CD4-positive, alpha-beta memory T cell (primary cell): Measurements from ENCODE around the gene TIMM44. TPM values are rescaled to one million over a fixed set of nuclear protein-coding genes. Genes with fewer than 3 reads are reported as not detected.
"Not testable (repeated sequence)": the region's sequence is repeated elsewhere in the genome, so short reads cannot be mapped to it uniquely, and the experiment has no call there.

Experiments
- CTCF ChIA-PET: fragments of 350-600 bp; sonication (Branson Sonifier 250); formaldehyde crosslinking; loops from one replicate; lab custom pipeline; 2021; ENCODE audit warnings: inconsistent platforms; ENCODE audit not compliant: partially characterized antibody; lab: Charles Lee
- POLR2A ChIA-PET: fragments of 350-600 bp; sonication (Branson Sonifier 250); formaldehyde crosslinking; loops from one replicate; lab custom pipeline; 2021; ENCODE audit not compliant: partially characterized antibody; lab: Charles Lee
- DNase-seq, 5 donors: peaks; one replicate each; pipeline versions ENCODE4 v3.0.0 to v3.0.0-alpha.2; 2020 to 2022; ENCODE audit warnings: mixed read lengths in 1 of 5
- H3K27ac ChIP-seq: one replicate; pipeline ENCODE4 v1.7.0; 2013; ENCODE audit warnings: low read depth, low read length
- H3K27me3 ChIP-seq: 2 replicates; pipeline ENCODE4 v1.7.0; 2013; ENCODE audit warnings: mild to moderate bottlenecking, low read length, moderate library complexity; ENCODE audit not compliant: insufficient read depth
- H3K36me3 ChIP-seq: 2 replicates; pipeline ENCODE4 v1.7.0; 2013; ENCODE audit warnings: mild to moderate bottlenecking, low read length, moderate library complexity; ENCODE audit not compliant: insufficient read depth
- H3K4me1 ChIP-seq: 2 replicates; pipeline ENCODE4 v1.7.0; 2013; ENCODE audit warnings: mild to moderate bottlenecking, low read length, moderate library complexity; ENCODE audit not compliant: insufficient read depth
- H3K4me3 ChIP-seq, 2 donors: one replicate each; pipeline ENCODE4 v1.7.0; 2013; ENCODE audit warnings: low read length in 2 of 2, mild to moderate bottlenecking in 1 of 2
- H3K9me3 ChIP-seq, 2 donors: one replicate each; pipeline ENCODE4 v1.7.0; 2013; ENCODE audit warnings: low read length in 2 of 2, control low read depth in 1 of 2; ENCODE audit not compliant: control insufficient read depth in 1 of 2
- H3K27ac Mint-ChIP-seq, 7 donors: one replicate each; pipeline ENCODE4 v1.8.0; 2020 to 2021; ENCODE audit warnings: mixed read lengths in 7 of 7, mild to moderate bottlenecking in 6 of 7, inconsistent platforms in 3 of 7, moderate library complexity in 3 of 7
- H3K27me3 Mint-ChIP-seq, 2 donors: one replicate each; pipeline ENCODE4 v1.8.0; 2020 to 2021; ENCODE audit warnings: mixed read lengths in 2 of 2
- H3K36me3 Mint-ChIP-seq, 2 donors: one replicate each; pipeline ENCODE4 v1.8.0; 2020 to 2021; ENCODE audit warnings: mixed read lengths in 2 of 2, inconsistent platforms in 1 of 2, mild to moderate bottlenecking in 1 of 2
- H3K4me1 Mint-ChIP-seq, 4 donors: one replicate each; pipeline ENCODE4 v1.8.0; 2020 to 2021; ENCODE audit warnings: mixed read lengths in 4 of 4, mild to moderate bottlenecking in 1 of 4
- H3K4me3 Mint-ChIP-seq, 8 donors: one replicate each; pipeline ENCODE4 v1.8.0; 2020 to 2021; ENCODE audit warnings: mixed read lengths in 8 of 8, mild to moderate bottlenecking in 7 of 8, moderate library complexity in 6 of 8, inconsistent platforms in 3 of 8
- H3K9me3 Mint-ChIP-seq, 8 donors: one replicate each; pipeline ENCODE4 v1.8.0; 2020 to 2021; ENCODE audit warnings: mixed read lengths in 8 of 8, mild to moderate bottlenecking in 5 of 8, inconsistent platforms in 3 of 8, moderate library complexity in 1 of 8
- intact Hi-C: fragments of 100-400 bp; cut with micrococcal nuclease; formaldehyde crosslinking; loops from one replicate; pipeline ENCODE4 v1.15.1; 2023
- polyA plus RNA-seq, 2 donors: library from polyadenylated mRNA; unstranded; fragments of 300-500 nt; fragmentation: Illumina TruSeq; gene quantifications; one replicate each; pipeline ENCODE4 v1.2.3, GENCODE V29; 2021
- total RNA-seq, 2 experiments: library from RNA; stranded (reverse); gene quantifications; one replicate each; pipeline ENCODE4 v1.2.3, GENCODE V29; 2021

Gene TIMM44
- total and polyA plus RNA-seq, 4 experiments from 2014 or later: 11.6 to 71.9 (median 43.5) TPM

GRCh38 chr19:7894612-7895309 is 48.7 kb downstream of the TIMM44 start:
- no peaks in the 10 kb centered on the region for H3K4me1 Mint-ChIP-seq
- DNase-seq: no peak
- H3K36me3 ChIP-seq: no peaks in the 10 kb centered on the region
- H3K4me3 ChIP-seq: no peak overlapping the region
- H3K27ac Mint-ChIP-seq: no peak overlapping the region
- no peaks in the 10 kb centered on the region for H3K36me3 Mint-ChIP-seq
- H3K4me1 ChIP-seq: no peaks in the 10 kb centered on the region
- H3K27me3 ChIP-seq: no peaks in the 10 kb centered on the region
- H3K27ac ChIP-seq: no peak overlapping the region
- peaks cover 10 to 11% of the 10 kb centered on the region in 2 donors for H3K27me3 Mint-ChIP-seq
- CTCF ChIA-PET: no interaction called here
- H3K9me3 ChIP-seq: no peaks in the 10 kb centered on the region
- H3K4me3 Mint-ChIP-seq: no peak overlapping the region
- intact Hi-C loops: no loop called here
- no peaks in the 10 kb centered on the region for H3K9me3 Mint-ChIP-seq
- POLR2A ChIA-PET: no interaction called here

- H3K9me3 ChIP-seq, H3K4me1 ChIP-seq, H3K36me3 Mint-ChIP-seq, H3K4me1 Mint-ChIP-seq, DNase-seq, H3K36me3 ChIP-seq, H3K4me3 Mint-ChIP-seq, intact Hi-C loops, H3K27ac ChIP-seq, POLR2A ChIA-PET, H3K27me3 ChIP-seq, H3K9me3 Mint-ChIP-seq, H3K4me3 ChIP-seq, H3K27ac Mint-ChIP-seq: not testable (repeated sequence)
- CTCF ChIA-PET: interaction anchor here (0.6 kb wide), 1 partner anchor 8 kb away, joined by 4 read pairs; no protein-coding TSS in a partner anchor
- peaks cover 9 to 13% of the 10 kb centered on the region in 2 donors for H3K27me3 Mint-ChIP-seq
Observed at GRCh38 chr19:7893362-7894101, 49.9 kb downstream of the TIMM44 start.

- H3K4me1 Mint-ChIP-seq: no peaks in the 10 kb centered on the region
- Histone ChIP-seq H3K36me3 (no peaks in the 10 kb centered on the region), H3K27ac (no peak overlapping the region), H3K9me3 (no peaks in the 10 kb centered on the region), H3K4me1 (no peaks in the 10 kb centered on the region), H3K4me3 (no peak overlapping the region), H3K27me3 (no peaks in the 10 kb centered on the region)
- no peaks in the 10 kb centered on the region for H3K36me3 Mint-ChIP-seq
- intact Hi-C loops: no loop called here
- no peak overlapping the region for H3K27ac Mint-ChIP-seq
- CTCF ChIA-PET: interaction anchor here (0.7 kb wide), 1 partner anchor 579 kb away, joined by 3 read pairs; no protein-coding TSS in a partner anchor
- H3K27me3 Mint-ChIP-seq: peaks cover 5 to 6% of the 10 kb centered on the region in 2 donors
- no peaks in the 10 kb centered on the region for H3K9me3 Mint-ChIP-seq
- H3K4me3 Mint-ChIP-seq: no peak overlapping the region
- POLR2A ChIA-PET: interaction anchor here (0.6 kb wide), 1 partner anchor 1603 kb away, joined by 4 read pairs; no protein-coding TSS in a partner anchor
- no peak for DNase-seq
Observed at GRCh38 chr19:7888826-7889217, 54.6 kb downstream of the TIMM44 start.

- intact Hi-C loops: no loop called here
- CTCF ChIA-PET: no interaction called here
- Histone ChIP-seq H3K4me3 (no peak within 1 kb of the TSS), H3K9me3 (no peaks in the 10 kb centered on the region), H3K4me1 (no peaks in the 10 kb centered on the region), H3K36me3 (no peaks in the 10 kb centered on the region), H3K27me3 (no peaks in the 10 kb centered on the region), H3K27ac (no peak within 1 kb of the TSS)
- no peaks in the 10 kb centered on the region for H3K9me3 Mint-ChIP-seq
- H3K27ac Mint-ChIP-seq: no peak within 1 kb of the TSS
- H3K27me3 Mint-ChIP-seq: peaks cover 5 to 6% of the 10 kb centered on the region in 2 donors
- H3K4me1 Mint-ChIP-seq: no peaks in the 10 kb centered on the region
- H3K36me3 Mint-ChIP-seq: no peaks in the 10 kb centered on the region
- POLR2A ChIA-PET: interaction anchor here (0.6 kb wide), 1 partner anchor 1603 kb away, joined by 4 read pairs; no protein-coding TSS in a partner anchor
- no peak for DNase-seq
- no peak within 1 kb of the TSS for H3K4me3 Mint-ChIP-seq
Observed at GRCh38 chr19:7888145-7888825, 55.2 kb downstream of the TIMM44 start, which contains the start of gene LRRC8E. TSS of gene LRRC8E (plus strand) at chr19:7888510. CDS start at chr19:7895604, 7,094 bp downstream.

- no peak overlapping the region for H3K4me3 ChIP-seq
- DNase-seq: no peak
- ChIA-PET POLR2A (no interaction called here), CTCF (interaction anchor here (1.5 kb wide), 1 partner anchor 18 kb away, joined by 5 read pairs; no protein-coding TSS in a partner anchor)
- Mint-ChIP-seq H3K9me3 (no peaks in the 10 kb centered on the region), H3K4me1 (no peaks in the 10 kb centered on the region), H3K36me3 (no peaks in the 10 kb centered on the region), H3K27me3 (peaks cover 5 to 6% of the 10 kb centered on the region in 2 donors), H3K27ac (no peak overlapping the region), H3K4me3 (no peak overlapping the region)
- intact Hi-C loops: no loop called here
- H3K27ac ChIP-seq: no peak overlapping the region
- H3K36me3 ChIP-seq: no peaks in the 10 kb centered on the region
- no peaks in the 10 kb centered on the region for H3K9me3 ChIP-seq
- no peaks in the 10 kb centered on the region for H3K27me3 ChIP-seq
- H3K4me1 ChIP-seq: no peaks in the 10 kb centered on the region
Observed at GRCh38 chr19:7887408-7888144, 55.9 kb downstream of the TIMM44 start.

- Mint-ChIP-seq H3K9me3 (no peaks in the 10 kb centered on the region), H3K27ac (no peak overlapping the region), H3K4me3 (no peak overlapping the region), H3K36me3 (no peaks in the 10 kb centered on the region), H3K4me1 (no peaks in the 10 kb centered on the region), H3K27me3 (peaks cover 3% of the 10 kb centered on the region in 2 donors)
- ChIA-PET CTCF (interaction anchor here (1.5 kb wide), 1 partner anchor 16 kb away, joined by 5 read pairs; no protein-coding TSS in a partner anchor), POLR2A (interaction anchor here (1.0 kb wide), 1 partner anchor 9 kb away, joined by 3 read pairs; no protein-coding TSS in a partner anchor)
- H3K27ac ChIP-seq: no peak overlapping the region
- intact Hi-C loops: no loop called here
- no peaks in the 10 kb centered on the region for H3K4me1 ChIP-seq
- DNase-seq: no peak
- no peaks in the 10 kb centered on the region for H3K36me3 ChIP-seq
- no peaks in the 10 kb centered on the region for H3K9me3 ChIP-seq
- no peaks in the 10 kb centered on the region for H3K27me3 ChIP-seq
- H3K4me3 ChIP-seq: no peak overlapping the region
Observed at GRCh38 chr19:7885818-7886217, 57.6 kb downstream of the TIMM44 start.
